C1 segment of cervical spinal cord (tissue), 14 donors: ENCODE measurements around the gene UBAC2.

Experiments used
- DNase-seq, 14 donors: peaks; one replicate each; lab custom pipeline; 2025; lab: John Stamatoyannopoulos, UW

The UBAC2 gene

DNA sequence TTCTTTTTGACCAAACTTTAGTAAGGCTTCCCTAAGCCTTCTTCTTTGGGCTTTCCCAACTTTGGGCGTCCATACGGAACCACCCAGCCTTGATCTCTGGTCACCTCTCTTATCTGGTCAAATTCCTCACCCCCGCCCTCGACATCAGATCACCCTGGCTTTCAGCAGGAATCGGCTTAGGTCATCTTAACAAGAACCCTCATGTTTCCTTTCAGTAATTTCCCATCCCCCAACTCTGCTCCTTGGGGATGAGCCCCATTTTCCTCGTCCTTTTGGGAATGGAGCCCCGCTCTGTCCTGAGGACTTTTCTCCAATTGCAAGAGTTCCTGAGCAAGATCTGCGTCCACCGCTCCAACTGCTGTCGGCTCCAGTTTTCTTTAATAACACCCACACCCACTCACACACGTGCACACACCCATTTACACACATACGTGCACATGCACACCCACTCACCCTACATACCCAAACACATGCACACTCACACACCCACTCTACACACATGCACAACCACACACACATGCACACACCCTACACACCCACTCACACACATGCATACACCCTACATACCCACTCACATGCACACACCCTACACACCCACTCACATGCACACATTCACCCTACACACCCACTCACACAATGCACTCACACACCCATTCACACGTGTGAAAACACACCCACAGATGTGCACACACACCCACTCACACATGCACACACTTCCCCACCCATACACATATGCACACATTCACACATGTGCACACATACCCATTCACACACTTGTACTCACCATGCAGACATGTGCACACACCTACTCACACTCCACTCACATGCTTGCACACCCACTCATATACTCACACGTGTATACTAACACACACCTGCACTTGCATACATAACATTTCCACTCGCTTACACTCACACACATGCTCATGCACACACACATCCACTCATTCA is 213.7 kb downstream of the UBAC2 start:
- DNase-seq = no peak

DNA sequence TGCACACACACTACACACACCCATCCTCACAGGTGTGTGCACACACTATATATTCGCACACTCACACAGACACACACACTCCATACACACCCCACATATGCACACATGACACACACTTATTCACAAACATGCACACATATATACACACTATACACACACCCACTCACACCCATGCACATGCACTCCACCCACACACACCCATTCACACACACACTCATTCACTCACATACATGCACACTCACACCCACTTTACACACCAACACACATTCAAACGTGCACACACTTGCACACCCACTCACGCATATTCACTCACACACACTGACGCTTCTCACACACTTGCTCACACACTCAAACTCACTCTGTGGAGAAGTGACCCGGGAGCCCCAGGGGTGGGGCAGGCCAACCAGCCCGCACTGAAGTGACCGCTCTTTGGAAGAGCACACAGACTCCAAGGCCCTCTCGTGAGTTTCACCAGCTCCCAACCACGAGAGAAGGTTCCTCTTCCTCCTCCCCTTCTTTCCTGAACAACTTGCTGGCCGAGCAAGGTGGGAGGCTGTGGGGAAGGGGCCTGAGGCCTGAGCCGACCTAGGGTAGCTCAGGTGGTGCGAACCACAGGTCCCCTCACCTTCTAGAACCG is 214.5 kb downstream of the UBAC2 start:
- no peak for DNase-seq

DNA sequence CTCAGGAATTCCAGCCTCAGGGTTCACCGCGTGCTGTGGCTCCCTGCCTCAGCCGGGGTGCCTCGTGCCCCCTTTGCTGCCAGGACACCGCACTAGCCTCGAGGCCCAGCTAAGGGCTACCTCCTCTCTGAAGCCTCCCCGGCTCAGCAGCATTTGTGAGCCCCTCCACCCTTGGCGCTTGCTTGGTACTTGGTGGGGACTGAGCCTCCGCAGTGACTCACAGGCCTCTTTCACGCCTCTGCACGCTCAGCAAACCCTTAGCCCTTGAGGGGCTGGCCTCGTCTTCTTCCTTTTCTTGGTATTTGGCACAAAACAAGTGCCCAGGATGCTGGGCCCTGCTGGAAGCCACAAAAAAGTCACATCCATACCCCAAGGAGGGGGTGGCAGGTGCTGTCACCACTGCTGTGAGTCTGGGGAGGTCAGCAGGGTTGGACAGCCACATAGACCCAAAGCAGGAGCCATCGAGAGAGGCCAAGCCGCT is 215.2 kb downstream of the UBAC2 start:
- no peak for DNase-seq

DNA sequence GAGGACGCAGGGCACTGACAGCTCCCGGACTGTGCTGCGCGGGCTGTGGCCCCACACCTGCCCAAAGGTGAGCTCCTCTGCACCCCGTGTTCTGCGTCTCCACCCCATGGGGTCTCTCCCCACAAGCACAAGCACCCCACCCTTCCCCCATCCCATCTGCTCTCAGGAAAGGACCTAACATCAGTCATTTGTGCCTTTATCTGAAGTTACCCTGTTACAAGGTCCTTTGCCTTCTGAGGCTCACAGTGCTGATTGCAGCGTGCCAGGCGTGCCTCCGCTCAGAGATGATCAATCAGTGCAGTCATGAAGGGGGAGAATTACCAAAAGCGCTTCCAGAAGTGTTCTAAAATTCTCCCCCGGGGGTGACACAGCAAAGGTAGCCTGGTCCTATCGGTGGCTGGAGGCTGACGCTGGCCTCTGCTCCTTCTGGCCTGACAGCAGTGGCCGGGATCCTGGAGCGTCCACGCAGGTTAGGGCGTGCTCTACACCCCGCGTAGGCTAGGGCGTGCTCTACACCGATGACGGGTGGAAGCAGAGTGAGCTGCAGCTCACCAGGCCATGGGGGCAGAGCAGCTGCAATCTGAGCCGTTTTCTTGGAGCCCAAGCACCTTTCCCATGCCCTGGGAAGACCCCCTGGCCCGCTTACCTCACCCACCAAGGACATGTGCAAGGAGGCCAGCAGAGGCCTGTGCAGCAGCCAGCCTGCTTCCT is 215.9 kb downstream of the UBAC2 start:
- no peak for DNase-seq

DNA sequence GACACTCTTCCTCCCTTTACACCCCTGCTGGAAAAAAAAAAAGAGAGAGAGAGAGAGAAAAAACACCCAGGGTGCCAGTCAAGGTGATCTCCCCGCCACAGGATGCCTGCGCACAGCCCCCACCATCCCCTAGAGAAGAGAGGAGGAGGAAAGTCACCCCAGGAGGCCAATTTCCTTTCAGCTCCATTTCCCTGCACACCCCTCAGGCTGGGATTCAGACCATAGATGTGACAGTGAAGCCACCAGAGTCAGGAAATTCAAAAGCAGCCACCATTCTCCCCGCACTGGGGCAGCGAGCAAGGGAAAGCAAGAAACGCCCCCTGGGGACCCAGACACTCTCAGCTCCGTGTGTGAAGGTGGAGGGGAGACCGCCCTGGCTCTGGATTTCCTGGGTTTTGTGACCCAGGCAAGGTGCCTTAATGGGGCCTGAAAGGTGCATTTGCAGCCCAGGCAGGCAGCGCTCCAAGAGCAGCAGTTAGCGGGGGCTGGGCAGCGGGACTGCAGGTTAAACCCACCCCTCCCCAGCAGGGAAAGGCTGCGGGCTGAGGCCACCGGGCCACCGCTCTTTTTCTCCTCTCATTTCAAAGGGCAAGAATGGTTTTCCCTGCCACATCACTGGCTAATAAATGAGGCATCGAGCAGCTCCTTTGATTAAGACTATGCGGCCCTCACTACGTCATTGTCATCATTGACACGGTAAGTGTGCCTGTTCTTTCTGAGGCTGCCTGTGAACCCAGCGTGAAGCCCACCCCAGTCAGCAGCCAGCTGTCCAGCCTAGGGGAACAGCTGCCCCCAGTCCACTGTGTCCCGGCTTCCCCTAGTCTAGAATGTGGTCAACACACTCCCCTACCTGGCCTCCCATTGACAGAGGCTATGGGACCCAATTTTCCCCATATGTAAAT is 216.8 kb downstream of the UBAC2 start:
- DNase-seq = no peak

DNA sequence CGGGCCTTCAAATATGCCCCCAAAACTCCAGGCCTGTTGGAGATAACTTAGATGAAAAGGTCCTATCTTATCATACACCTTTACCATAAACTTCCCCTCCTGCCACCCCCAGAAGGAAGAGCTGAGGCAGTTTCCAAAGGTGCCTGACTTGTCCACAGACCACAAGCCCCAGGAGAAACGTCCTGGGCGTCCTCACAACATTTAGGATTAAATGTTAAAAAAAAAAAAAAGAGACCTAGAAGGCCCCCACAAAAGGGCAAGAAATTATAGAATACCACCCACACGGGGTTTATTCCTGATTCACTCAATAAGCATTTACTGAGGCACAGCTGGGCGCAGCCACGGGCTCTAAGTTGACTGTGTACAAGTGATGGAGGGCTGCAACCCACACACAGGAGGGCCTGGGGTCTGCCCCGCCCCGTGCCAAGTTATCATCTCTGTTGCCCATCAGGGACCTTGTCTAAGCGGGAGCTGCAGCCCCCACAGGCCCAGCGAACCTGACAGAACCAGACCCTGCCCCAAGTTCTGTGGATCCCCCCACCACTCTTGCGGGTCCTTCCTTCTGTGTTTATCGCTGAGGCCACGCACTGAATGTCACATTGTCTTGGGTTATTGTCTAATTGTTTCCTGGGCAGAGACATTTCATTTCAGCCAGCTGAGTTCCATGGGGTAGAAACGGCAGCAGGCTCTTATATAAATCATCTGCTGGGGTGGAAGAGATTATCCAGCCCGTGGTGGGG is 217.6 kb downstream of the UBAC2 start:
- no peak for DNase-seq

DNA sequence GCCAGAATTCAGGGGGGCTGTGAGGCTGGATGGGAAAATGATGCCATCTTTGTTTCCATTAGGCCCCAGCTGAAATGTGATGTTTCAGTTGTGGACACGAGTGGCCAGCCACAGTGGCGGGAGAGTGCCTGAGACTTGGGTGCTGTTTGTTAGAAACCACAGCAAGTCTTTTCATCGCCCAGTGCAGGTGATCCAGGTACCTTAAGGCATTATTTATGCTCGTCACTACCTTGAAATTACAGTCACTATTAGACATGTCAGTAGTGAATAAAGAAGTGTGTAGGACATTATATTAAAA is 218.1 kb downstream of the UBAC2 start:
- DNase-seq = no peak

DNA sequence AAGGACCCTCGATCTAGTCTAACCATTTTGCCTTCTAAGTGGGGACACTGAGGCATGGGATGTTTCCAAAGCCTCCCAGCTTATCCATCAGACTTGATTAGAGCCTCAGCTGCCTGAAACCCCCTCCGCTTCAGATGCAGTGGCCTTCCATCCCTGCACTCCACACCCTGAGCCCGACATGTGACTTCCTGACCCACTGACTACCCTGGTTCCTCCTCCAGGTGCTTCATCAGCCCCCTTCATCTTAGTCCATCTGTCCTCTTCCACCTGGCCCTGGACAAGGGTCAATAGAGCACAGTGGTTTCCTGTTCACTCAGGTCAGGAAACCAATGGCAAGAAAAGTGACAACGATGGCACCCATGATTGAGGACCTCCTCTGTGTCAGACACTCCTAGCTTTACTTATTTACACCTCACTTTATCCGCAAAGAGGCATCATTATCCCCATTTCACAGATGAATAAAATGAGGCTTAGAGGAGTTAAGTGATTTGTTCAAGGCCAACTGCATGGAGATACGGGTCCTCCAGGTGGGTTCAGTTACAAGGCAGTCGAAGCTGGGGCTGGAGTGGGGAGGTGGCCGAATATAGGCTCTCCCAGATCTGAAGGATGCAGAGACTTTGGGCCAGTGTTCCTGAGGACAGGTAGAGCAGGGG is 219.1 kb downstream of the UBAC2 start:
- no peak for DNase-seq

DNA sequence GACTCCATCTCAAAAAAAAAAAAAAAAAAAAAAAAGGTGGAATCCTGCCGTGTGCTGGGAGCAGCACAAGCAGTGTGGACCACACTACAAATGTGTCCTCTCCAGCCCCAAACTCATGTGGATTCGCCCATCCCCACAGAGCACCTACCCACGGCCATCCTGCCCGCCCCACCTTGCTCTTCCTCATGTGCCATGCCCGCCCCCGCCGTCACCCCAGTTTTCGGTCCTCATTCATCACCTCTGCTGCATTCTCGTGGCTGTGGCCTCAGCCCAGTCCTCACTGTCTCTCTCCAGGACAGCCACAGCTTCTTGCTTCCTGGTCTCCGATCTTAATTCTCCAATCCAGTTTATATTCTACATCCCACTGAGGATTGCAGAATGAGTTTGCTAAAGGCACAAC is 220.6 kb downstream of the UBAC2 start:
- DNase-seq = no peak

DNA sequence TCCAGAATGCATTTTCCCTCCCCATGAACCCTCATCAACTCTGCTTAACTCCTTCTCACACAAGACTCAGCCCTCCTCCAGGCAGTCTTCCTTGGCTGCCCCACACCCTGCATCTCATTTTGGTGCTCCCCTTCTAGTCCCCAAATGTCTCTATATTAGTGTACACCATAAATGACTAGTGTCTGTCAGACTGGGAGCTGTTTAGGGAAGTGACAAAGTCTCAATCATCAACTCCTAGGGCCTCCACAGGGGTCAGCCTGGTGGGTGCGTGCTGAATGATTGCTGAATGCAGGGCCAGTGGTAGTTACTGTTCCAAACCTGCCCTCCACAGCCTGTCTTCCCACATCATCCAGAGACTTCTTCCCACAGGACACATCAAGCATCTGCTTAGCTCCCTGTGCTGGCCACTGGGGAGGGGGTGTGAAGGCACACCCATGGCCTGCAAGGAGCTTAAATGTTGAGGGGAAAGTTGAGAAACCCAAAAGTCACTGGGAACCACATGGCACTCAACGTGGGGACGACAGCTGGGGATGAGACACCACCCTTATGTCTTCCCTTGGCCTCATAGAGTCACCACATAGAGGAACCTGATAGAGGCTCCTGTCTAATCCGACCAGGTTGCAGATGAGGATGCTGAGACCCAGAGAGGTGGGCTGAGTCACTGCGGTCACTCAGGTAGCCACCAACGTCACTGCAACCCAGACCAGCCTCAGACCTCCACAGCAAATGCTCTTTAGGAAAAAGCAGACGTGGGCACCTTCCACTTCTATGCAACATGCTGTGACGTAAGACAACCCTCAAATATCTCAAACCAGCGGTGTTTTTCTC is 221.3 kb downstream of the UBAC2 start:
- DNase-seq = no peak

DNA sequence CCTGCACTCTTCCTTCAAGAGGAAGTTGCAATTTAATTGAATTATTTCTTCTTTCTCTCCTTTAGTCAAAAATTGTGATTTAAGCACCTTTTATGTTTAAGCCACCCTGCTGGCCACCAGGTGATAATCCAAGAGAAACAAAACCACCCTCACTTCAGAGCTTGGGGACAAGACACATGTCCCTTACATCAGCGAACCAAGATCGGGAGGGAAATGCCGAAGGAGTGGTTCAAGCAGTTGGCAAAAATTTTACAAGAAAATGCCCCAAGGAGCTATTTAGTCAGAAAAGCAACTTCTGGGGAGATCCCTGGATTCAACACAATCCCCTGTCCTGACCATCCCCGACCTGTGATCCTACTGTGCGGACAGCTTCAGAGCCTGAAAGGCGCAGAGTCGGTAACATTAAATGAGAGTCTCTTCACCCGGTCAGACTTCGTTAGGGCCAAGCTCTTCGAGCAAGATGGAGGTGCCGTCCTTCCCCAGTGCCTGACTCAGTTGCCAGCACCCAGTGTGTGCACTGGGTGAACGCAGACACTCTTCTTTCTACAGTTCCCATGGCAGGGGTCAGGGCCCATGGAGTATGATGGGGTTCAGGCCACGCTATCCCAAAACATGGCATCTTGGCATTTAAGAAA is 222.0 kb downstream of the UBAC2 start:
- DNase-seq = no peak

DNA sequence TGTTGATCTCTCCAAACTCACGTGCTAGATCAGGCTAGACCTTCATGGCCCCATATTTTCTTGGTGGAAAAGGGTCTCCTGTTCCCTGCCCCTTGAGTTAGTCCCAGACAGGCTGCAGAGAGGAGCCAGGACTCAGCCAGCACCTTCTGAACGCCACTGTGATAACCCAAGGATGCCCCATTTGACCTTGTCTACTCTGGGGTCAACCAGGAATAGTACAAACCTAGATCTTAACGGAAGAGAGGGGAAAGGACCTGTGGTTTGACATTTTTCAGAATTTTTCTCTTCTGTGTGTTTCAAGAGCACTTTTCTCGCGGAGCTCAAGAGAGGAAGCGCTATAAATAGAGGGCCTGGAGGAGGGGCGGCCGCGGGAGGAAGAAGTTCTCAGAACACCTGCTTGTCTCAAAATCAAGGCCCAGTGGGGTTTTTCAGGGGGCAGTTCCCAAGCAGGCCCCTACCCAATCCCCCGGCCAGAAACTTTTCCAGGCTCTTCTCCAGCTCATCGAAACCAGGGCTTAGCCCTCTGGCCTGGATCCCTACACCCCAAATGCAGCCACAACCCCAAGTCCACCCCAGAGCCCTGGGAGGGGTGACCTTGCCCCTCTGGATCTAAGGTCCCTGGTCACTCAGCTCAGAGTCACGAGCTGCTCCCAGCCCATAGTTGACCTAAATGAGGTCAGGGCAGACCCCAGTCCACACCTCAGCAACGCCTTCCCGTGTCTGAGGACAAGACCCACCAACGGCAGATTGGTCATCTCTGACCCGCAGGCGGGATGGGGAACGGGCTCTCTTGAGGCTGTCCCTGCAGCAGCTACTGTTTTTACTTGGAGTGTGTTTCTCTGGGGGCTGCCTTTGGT is 225.1 kb downstream of the UBAC2 start:
- peak in 2 of 14 donors; percentile 12 for DNase-seq

DNA sequence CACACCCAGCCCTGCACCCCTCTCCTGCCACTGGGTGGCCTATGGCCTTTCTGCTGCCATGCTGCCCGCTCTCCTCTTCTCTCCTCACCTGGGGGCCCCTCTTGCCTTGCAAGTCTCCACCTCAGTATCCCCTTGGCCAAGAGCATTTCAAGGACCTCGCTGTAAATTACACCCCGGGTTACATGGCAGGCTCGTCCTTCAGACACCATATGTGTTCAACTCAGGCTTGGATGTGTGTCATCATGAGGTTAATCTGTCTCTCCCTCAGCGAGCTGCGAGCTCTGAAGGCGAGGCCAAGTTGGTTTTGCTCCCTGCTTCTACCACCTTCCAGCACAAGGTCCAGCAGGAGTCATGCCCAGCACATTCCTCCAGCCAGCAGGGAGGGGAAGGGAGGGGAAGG is 225.8 kb downstream of the UBAC2 start:
- no peak for DNase-seq

DNA sequence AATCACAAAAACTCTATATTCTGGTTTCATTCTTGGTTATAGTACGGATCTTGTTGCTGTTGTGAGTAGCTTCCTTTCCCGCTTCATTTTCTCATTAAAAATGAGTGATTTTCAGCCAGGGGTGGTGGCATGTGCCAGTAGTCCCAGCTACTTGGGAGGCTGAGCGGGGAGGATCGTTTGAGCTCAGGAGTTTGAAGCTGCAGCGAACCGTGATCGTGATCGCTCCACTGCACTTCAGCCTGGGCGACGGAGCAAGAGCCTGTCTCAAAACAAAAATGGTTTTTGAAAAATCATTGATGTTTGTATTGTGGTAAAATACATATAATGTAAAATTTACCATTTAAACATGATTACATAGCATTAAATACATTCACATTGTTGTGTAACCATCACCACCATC is 229.0 kb downstream of the UBAC2 start:
- no peak for DNase-seq

DNA sequence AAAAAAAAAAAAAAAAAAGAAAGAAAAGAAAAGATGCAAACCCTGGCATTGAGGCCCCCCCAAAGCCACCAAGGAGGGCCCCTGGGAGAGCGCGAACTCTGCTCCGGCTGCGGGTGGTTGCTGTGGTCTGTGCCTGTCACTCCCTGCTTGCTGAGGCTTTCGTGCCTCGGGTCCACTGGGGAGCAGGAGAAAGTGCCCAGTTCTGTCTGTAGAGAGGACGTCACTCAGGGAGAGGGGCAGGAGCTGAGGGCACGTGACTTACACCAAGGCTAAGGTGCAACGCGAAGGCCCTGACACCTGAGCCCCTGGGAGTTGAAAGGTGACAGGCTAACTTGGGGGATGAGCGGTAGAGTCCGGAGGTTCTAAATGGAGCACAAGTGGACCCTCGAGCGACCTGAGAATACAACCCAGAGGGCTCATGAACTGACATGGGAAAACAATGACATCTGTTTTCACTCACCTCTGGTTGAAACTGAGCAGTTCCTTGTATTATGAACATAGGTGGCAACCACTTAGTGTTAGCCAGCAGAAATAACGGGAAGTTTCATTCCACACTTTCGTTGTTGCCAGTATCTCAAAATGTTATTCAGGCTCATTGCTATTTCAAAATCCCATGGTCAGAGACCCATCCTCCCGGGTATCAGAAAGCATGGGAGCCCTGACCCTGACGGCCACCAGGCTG is 231.4 kb downstream of the UBAC2 start:
- no peak for DNase-seq

DNA sequence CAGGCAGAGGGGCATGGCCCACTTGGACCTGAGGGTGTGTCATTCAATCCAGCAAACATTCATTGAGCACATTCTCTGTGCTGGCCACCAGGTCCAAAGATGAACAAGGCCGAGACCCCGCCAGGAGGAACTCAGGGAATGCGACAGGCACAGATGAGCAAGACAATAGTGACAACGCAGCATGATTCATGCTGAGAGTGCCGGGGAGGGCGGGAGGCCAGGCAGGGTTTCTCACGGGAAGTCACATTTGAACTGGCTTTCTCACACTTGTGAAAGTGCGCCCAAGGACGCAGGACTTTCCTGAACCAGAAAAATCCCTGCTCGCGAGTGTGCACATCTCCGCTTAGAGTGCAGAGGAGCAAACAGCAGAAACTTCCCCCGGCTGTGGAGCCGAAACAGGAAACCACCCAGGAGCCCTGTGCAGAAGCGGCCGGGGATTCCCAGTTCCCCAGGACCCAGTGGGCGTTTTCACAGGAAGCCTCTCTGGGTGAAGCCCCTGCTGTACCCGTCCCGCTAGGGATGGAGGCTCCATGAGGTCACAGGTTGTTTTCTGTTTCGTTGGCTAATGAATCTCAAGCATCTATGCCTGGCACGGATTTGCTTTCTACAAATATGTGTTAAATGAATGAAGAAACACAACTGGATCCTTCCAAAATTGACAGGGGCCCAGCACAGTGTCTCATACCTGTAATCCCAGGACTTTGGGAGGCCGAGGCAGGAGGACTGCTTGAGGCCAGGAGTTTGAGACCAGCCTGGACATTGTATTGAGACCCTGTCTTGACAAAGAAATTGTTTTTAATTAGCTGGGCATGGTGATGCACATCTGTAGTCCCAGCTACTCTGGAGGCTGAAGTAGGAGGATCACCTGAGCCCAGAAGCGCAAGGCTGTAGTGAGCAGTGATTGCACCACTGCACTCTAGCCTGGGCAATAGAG is 232.2 kb downstream of the UBAC2 start:
- peak in 6 of 14 donors; percentile 12 to 61 (median 24) for DNase-seq
